Uterus (tissue), 4 donors: ENCODE data around the gene ZNF669. TPM values are rescaled to one million over a fixed set of nuclear protein-coding genes. Genes with fewer than 3 reads are reported as not detected.

Experiments
- DNase-seq, 2 donors: peaks; one replicate each; pipeline ENCODE4 v3.0.0-alpha.2; 2019 to 2020
- H3K27ac ChIP-seq, 2 donors: fragments of 200-600 bp; sonication (generic); 1 replicate in 1 of 2; 2 replicates in 1 of 2; pipeline ENCODE4 v1.5.1; 2016 to 2018
- H3K27me3 ChIP-seq, 2 donors: fragments of 200-600 bp; sonication (generic); one replicate each; pipeline ENCODE4 v1.5.1; 2018 to 2019; ENCODE audit warnings: control low read depth in 1 of 2
- H3K36me3 ChIP-seq, 2 donors: fragments of 200-600 bp; sonication (generic); one replicate each; pipeline ENCODE4 v1.5.1; 2019; ENCODE audit warnings: control low read depth in 1 of 2
- H3K4me1 ChIP-seq, 2 donors: fragments of 200-600 bp; sonication (generic); one replicate each; pipeline ENCODE4 v1.5.1; 2018 to 2019; ENCODE audit warnings: control low read depth in 1 of 2
- H3K4me3 ChIP-seq, 2 donors: fragments of 200-600 bp; sonication (generic); 1 replicate in 1 of 2; 2 replicates in 1 of 2; pipeline ENCODE4 v1.5.1; 2018 to 2019; ENCODE audit warnings: mild to moderate bottlenecking in 1 of 2
- H3K9me3 ChIP-seq, 2 donors: fragments of 200-600 bp; sonication (generic); one replicate each; pipeline ENCODE4 v1.5.1; 2019; ENCODE audit warnings: control low read depth in 1 of 2
- POLR2A ChIP-seq, 2 donors: fragments of 450-650 bp; IDR thresholded peaks; one replicate each; pipeline ENCODE4 v1.6.1; 2016; ENCODE audit warnings: antibody characterized with exemption in 2 of 2, mild to moderate bottlenecking in 1 of 2, moderate library complexity in 1 of 2
- intact Hi-C: fragments of 100-400 bp; cut with DNase I; formaldehyde crosslinking; loops from one replicate; pipeline ENCODE4 v1.15.1; 2023; ENCODE audit warnings: low total_unique reads
- total RNA-seq, 4 donors: library from RNA; depleted of rRNA in 3 of 4; stranded (reverse); fragments of >200 nt in 3 of 4; gene quantifications; one replicate each; pipeline versions ENCODE4 v1.1.0 to v1.2.4, GENCODE V29; 2014 to 2023
- TF ChIP-seq, protein P1 (sequence below), 4 experiments: fragments of 200-600 bp in 2 of 4; fragments of 450-650 bp in 2 of 4; sonication (generic) in 2 of 4; IDR thresholded peaks; one replicate each; pipeline ENCODE4 v1.5.1; 2016 to 2019; ENCODE audit warnings: antibody characterized with exemption in 4 of 4, mild to moderate bottlenecking in 2 of 4, moderate library complexity in 1 of 4
- donor health status: DM: yes; HTN: yes; CAD: no.

Gene ZNF669
- total RNA-seq, 4 donors from 2014 or later, result 2.3 to 25.0 (median 14.8) TPM

DNA sequence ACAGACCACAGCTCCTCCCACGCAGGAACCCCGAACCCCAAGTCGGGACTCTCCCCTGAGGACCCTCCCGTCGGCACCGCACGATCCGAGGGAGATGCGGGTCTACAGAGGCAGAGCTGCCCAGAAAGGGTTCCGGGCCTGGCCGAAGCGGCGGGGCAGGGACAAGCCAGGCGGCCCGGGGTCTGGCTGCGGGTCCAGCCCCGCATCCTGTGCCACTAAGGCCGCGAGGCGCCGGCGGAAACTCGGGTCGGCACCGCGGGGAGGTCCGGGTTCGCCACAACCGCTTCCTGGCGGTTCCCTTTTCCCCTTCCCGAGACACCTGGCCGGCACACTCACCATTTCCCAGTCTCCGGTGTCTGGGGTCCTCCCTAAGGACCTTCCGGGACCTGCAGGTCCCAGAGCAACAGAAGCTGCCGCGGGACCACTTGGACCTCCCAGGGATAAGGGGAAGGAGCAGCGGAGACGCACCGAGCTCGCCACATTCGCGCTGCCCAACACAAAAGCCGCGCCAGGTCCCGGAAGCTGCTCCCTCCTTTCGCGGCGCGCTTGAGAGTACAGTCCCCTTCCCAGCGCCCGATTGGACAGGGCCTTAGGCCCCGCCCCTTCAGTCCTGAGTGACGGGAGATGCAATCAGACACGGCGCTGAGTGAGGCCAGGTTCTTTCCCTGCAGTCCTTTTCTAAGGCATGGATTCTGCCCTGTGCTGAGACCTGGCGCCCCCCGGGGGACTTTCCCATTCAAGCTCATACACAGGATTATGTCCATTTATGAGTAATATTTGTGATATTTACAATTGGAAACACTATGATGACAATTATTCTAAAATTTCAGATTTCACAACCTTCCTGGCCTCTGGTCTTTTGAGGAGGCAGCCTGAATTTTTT, 25.7 kb downstream of the ZNF669 start, which contains the start of gene ZNF670:
Gene ZNF670, minus strand, starts transcription at position 554 of the 883 bp plus-strand sequence. Its CDS starts 215 bp downstream, at position 339.
- H3K36me3 ChIP-seq, result no peaks in the 10 kb centered on the region
- intact Hi-C loops, result no loop called here
- H3K9me3 ChIP-seq, result no peaks in the 10 kb centered on the region
- H3K27me3 ChIP-seq, result no peaks in the 10 kb centered on the region
- peak within 1 kb of the TSS; percentile 84 to 85 for H3K27ac ChIP-seq
- TF ChIP-seq POLR2A (IDR thresholded peaks at IDR 0.05), result peak; percentile 69 to 76
- TF ChIP-seq, protein P1, sequence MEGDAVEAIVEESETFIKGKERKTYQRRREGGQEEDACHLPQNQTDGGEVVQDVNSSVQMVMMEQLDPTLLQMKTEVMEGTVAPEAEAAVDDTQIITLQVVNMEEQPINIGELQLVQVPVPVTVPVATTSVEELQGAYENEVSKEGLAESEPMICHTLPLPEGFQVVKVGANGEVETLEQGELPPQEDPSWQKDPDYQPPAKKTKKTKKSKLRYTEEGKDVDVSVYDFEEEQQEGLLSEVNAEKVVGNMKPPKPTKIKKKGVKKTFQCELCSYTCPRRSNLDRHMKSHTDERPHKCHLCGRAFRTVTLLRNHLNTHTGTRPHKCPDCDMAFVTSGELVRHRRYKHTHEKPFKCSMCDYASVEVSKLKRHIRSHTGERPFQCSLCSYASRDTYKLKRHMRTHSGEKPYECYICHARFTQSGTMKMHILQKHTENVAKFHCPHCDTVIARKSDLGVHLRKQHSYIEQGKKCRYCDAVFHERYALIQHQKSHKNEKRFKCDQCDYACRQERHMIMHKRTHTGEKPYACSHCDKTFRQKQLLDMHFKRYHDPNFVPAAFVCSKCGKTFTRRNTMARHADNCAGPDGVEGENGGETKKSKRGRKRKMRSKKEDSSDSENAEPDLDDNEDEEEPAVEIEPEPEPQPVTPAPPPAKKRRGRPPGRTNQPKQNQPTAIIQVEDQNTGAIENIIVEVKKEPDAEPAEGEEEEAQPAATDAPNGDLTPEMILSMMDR (IDR thresholded peaks at IDR 0.05), result peak in 1 of 4 experiments; percentile 6
- peak within 1 kb of the TSS; percentile 73 to 85 for H3K4me3 ChIP-seq
- H3K4me1 ChIP-seq, result no peaks in the 10 kb centered on the region
- DNase-seq, result peak; percentile 94 to 96

GRCh38 chr1:247077876-247078257, 26.3 kb downstream of the ZNF669 start:
- DNase-seq, result no peak
- H3K27me3 ChIP-seq, result no peaks in the 10 kb centered on the region
- H3K9me3 ChIP-seq, result no peaks in the 10 kb centered on the region
- no peaks in the 10 kb centered on the region for H3K36me3 ChIP-seq
- no peaks in the 10 kb centered on the region for H3K4me1 ChIP-seq
- intact Hi-C loops, result no loop called here
- H3K4me3 ChIP-seq, result peak overlapping the region; percentile 73 to 85
- TF ChIP-seq, protein P1 (IDR thresholded peaks at IDR 0.05), result no peak
- TF ChIP-seq POLR2A (IDR thresholded peaks at IDR 0.05), result no peak
- peak overlapping the region; percentile 84 to 85 for H3K27ac ChIP-seq

DNA sequence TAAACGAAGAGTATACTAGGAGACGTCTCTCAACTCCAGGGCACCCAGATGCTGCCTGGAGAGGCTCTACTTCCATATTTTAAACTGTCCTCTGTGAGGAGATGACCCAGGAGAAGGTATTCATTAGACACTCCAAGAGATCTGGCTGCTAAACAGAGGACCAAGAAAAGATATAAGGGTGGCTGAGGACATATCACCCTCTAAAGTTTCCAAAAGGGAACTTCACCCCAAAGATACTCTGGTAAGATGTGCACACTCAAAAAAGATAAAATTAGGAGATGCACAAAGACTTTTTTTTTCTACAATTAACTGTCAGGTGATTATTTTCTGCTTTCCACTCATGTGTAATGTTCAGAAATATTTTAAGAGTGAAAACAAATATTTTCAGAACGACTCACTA, 26.9 kb downstream of the ZNF669 start:
- intact Hi-C loops, result no loop called here
- TF ChIP-seq, protein P1 (IDR thresholded peaks at IDR 0.05), result no peak
- TF ChIP-seq POLR2A (IDR thresholded peaks at IDR 0.05), result no peak
- no peak overlapping the region for H3K4me3 ChIP-seq
- no peaks in the 10 kb centered on the region for H3K4me1 ChIP-seq
- no peaks in the 10 kb centered on the region for H3K36me3 ChIP-seq
- H3K9me3 ChIP-seq, result no peaks in the 10 kb centered on the region
- peak overlapping the region in 1 of 2 donors; percentile 85 for H3K27ac ChIP-seq
- no peaks in the 10 kb centered on the region for H3K27me3 ChIP-seq
- DNase-seq, result no peak

DNA sequence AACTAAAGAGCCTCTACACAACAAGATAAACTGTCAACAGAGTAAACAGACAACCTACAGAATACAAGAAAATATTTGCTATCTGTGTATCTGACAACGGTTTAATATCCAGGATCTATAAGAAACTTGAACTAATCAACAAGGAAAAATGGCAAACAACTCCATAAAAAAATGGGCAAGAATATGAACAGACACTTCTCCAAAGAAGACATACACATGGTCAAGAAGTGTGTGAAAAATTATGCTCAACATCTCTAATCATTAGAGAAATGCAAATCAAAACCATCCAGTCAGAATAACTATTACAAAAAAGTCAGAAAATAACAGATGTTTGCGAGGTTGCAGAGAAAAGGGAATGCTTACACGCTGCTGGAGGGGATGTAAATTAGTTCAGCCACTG, 33.5 kb downstream of the ZNF669 start:
- TF ChIP-seq, protein P1 (IDR thresholded peaks at IDR 0.05), result no peak
- no peak for TF ChIP-seq POLR2A (IDR thresholded peaks at IDR 0.05)
- Histone ChIP-seq H3K36me3 (no peaks in the 10 kb centered on the region), H3K27me3 (no peaks in the 10 kb centered on the region), H3K4me1 (no peaks in the 10 kb centered on the region), H3K9me3 (no peaks in the 10 kb centered on the region), H3K27ac (no peak overlapping the region), H3K4me3 (no peak overlapping the region)
- intact Hi-C loops, result no loop called here
- no peak for DNase-seq

GRCh38 chr1:247064304-247064703, 39.9 kb downstream of the ZNF669 start:
- Histone ChIP-seq H3K4me3 (no peak overlapping the region), H3K27ac (no peak overlapping the region), H3K27me3 (no peaks in the 10 kb centered on the region), H3K9me3 (no peaks in the 10 kb centered on the region), H3K36me3 (no peaks in the 10 kb centered on the region), H3K4me1 (no peaks in the 10 kb centered on the region)
- intact Hi-C loops, result no loop called here
- TF ChIP-seq POLR2A (IDR thresholded peaks at IDR 0.05), result no peak
- TF ChIP-seq, protein P1 (IDR thresholded peaks at IDR 0.05), result no peak
- no peak for DNase-seq
